EL (cell line): ENCODE data around the gene CEP112.

Source experiments
- DNase-seq: peaks from one replicate; pipeline ENCODE4 v3.0.0-alpha.2; 2016

Gene CEP112

GRCh38 chr17:65918916-65919315 lies 273.0 kb downstream of the CEP112 start:
- DNase-seq, result no peak

- DNase-seq, result no peak
Observed at GRCh38 chr17:65918500-65918899, 273.4 kb downstream of the CEP112 start.

- no peak for DNase-seq
Observed at GRCh38 chr17:65917560-65917959, 274.4 kb downstream of the CEP112 start.

GRCh38 chr17:65916425-65916824 lies 275.5 kb downstream of the CEP112 start:
- no peak for DNase-seq

- no peak for DNase-seq
Observed at GRCh38 chr17:65914784-65915342, 277.1 kb downstream of the CEP112 start.

GRCh38 chr17:65913326-65913850 lies 278.5 kb downstream of the CEP112 start:
- no peak for DNase-seq

- no peak for DNase-seq
Observed at GRCh38 chr17:65910836-65911235, 281.1 kb downstream of the CEP112 start.

GRCh38 chr17:65902831-65903522 lies 289.0 kb downstream of the CEP112 start:
- DNase-seq, result no peak

- no peak for DNase-seq
Observed at GRCh38 chr17:65902155-65902554, 289.8 kb downstream of the CEP112 start.

GRCh38 chr17:65901394-65901793 lies 290.5 kb downstream of the CEP112 start:
- DNase-seq, result no peak

- no peak for DNase-seq
Observed at GRCh38 chr17:65900216-65900615, 291.7 kb downstream of the CEP112 start.

GRCh38 chr17:65898651-65899050 lies 293.3 kb downstream of the CEP112 start:
- no peak for DNase-seq

GRCh38 chr17:65896889-65897288 lies 295.0 kb downstream of the CEP112 start:
- DNase-seq, result no peak

- no peak for DNase-seq
Observed at GRCh38 chr17:65895969-65896368, 296.0 kb downstream of the CEP112 start.

GRCh38 chr17:65893692-65894279 lies 298.1 kb downstream of the CEP112 start:
- no peak for DNase-seq

- no peak for DNase-seq
Observed at GRCh38 chr17:65892912-65893377, 299.0 kb downstream of the CEP112 start.

- no peak for DNase-seq
Observed at GRCh38 chr17:65891231-65891735, 300.6 kb downstream of the CEP112 start.

GRCh38 chr17:65888649-65889048 lies 303.3 kb downstream of the CEP112 start:
- DNase-seq, result peak; percentile 81

GRCh38 chr17:65886315-65887245 lies 305.4 kb downstream of the CEP112 start:
- peak; percentile 42 for DNase-seq

GRCh38 chr17:65885541-65886312 lies 306.2 kb downstream of the CEP112 start:
- peak; percentile 10 for DNase-seq

GRCh38 chr17:65876985-65877384 lies 314.9 kb downstream of the CEP112 start:
- DNase-seq, result no peak

GRCh38 chr17:65868881-65869280 lies 323.1 kb downstream of the CEP112 start:
- no peak for DNase-seq
